Esophagus squamous epithelium (tissue), 4 donors: ENCODE results near the gene ECSIT.
"Not testable (repeated sequence)": the region's sequence is repeated elsewhere in the genome, so short reads cannot be mapped to it uniquely, and the experiment has no call there.

Experiments used
- POLR2A ChIP-seq, 4 donors: fragments of 450-650 bp; IDR thresholded peaks; one replicate each; pipeline ENCODE4 v1.6.1; 2017; ENCODE audit warnings: antibody characterized with exemption in 4 of 4, mild to moderate bottlenecking in 4 of 4, moderate library complexity in 3 of 4
- TF ChIP-seq, protein P1 (sequence below), 6 experiments: fragments of 450-650 bp in 4 of 6; fragments of 200-600 bp in 2 of 6; sonication (generic) in 2 of 6; IDR thresholded peaks; one replicate each; pipeline ENCODE4 v1.5.1; 2016 to 2019; ENCODE audit warnings: antibody characterized with exemption in 6 of 6, mild to moderate bottlenecking in 4 of 6, moderate library complexity in 4 of 6

DNA sequence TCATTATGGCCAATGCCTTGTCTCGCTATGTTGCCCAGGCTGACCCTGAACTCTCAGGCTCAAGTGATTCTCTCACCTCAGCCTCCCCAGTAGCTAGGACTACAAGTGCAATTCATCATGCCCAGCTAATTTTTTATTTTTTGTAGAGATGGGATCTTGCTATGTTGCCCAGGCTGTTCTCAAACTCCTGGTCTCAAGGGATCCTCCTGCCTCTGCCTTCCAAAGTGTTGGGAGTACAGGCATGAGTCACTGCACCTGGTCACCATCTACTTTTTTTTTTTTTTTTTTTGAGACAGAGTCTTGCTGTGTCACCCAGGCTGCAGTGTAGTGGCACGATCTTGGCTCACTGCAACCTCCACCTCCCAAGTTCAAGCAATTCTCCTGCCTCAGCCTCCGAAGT lies 53.6 kb downstream of the ECSIT start:
- TF ChIP-seq, protein P1, sequence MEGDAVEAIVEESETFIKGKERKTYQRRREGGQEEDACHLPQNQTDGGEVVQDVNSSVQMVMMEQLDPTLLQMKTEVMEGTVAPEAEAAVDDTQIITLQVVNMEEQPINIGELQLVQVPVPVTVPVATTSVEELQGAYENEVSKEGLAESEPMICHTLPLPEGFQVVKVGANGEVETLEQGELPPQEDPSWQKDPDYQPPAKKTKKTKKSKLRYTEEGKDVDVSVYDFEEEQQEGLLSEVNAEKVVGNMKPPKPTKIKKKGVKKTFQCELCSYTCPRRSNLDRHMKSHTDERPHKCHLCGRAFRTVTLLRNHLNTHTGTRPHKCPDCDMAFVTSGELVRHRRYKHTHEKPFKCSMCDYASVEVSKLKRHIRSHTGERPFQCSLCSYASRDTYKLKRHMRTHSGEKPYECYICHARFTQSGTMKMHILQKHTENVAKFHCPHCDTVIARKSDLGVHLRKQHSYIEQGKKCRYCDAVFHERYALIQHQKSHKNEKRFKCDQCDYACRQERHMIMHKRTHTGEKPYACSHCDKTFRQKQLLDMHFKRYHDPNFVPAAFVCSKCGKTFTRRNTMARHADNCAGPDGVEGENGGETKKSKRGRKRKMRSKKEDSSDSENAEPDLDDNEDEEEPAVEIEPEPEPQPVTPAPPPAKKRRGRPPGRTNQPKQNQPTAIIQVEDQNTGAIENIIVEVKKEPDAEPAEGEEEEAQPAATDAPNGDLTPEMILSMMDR (IDR thresholded peaks at IDR 0.05), result not testable (repeated sequence)
- not testable (repeated sequence) for TF ChIP-seq POLR2A (IDR thresholded peaks at IDR 0.05)
